BE2C (cell line): ENCODE results near the gene PTPRN2.

Source experiments
- DNase-seq: peaks from one replicate; pipeline ENCODE4 v3.0.0-alpha.2; 2020
- H3K27me3 ChIP-seq: fragments of 250-450 bp; sonication (Bioruptor Pico); 2 replicates; pipeline ENCODE4 v1.5.1; 2020; ENCODE audit warnings: mild to moderate bottlenecking
- H3K36me3 ChIP-seq: fragments of 250-450 bp; sonication (Bioruptor Pico); 2 replicates; pipeline ENCODE4 v1.5.1; 2020; ENCODE audit warnings: mild to moderate bottlenecking
- H3K4me1 ChIP-seq: fragments of 250-450 bp; sonication (Bioruptor Pico); 2 replicates; pipeline ENCODE4 v1.5.1; 2020
- H3K4me3 ChIP-seq: 2 replicates; pipeline ENCODE4 v1.5.1; 2011; ENCODE audit warnings: low read depth, low read length
- H3K9me3 ChIP-seq: fragments of 250-450 bp; sonication (Bioruptor Pico); 2 replicates; pipeline ENCODE4 v1.5.1; 2020
- CTCF ChIP-seq: IDR thresholded peaks from 2 replicates; pipeline ENCODE4 v1.5.1; 2012; ENCODE audit warnings: mild to moderate bottlenecking, low read depth, low read length

The PTPRN2 gene

GRCh38 chr7:158476331-158476932 lies 111.2 kb downstream of the PTPRN2 start:
- TF ChIP-seq CTCF: no peak
- no peaks in the 10 kb centered on the region for H3K4me1 ChIP-seq
- no peak for DNase-seq
- no peak overlapping the region for H3K4me3 ChIP-seq
- H3K9me3 ChIP-seq: no peaks in the 10 kb centered on the region
- H3K36me3 ChIP-seq: no peaks in the 10 kb centered on the region
- H3K27me3 ChIP-seq: no peaks in the 10 kb centered on the region

GRCh38 chr7:158475679-158476052 lies 112.0 kb downstream of the PTPRN2 start:
- Histone ChIP-seq H3K36me3 (no peaks in the 10 kb centered on the region), H3K27me3 (no peaks in the 10 kb centered on the region)
- no peak for TF ChIP-seq CTCF

GRCh38 chr7:158475036-158475678 lies 112.5 kb downstream of the PTPRN2 start:
- Histone ChIP-seq H3K27me3 (no peaks in the 10 kb centered on the region), H3K4me1 (no peaks in the 10 kb centered on the region), H3K9me3 (no peaks in the 10 kb centered on the region), H3K4me3 (no peak overlapping the region), H3K36me3 (no peaks in the 10 kb centered on the region)
- DNase-seq: no peak
- no peak for TF ChIP-seq CTCF

More at GRCh38 chr7:158475679-158476052, 112.0 kb downstream of the PTPRN2 start:
- Histone ChIP-seq H3K4me1 (no peaks in the 10 kb centered on the region), H3K4me3 (no peak overlapping the region), H3K9me3 (no peaks in the 10 kb centered on the region)
- no peak for DNase-seq

- Histone ChIP-seq H3K4me1 (no peaks in the 10 kb centered on the region), H3K27me3 (no peaks in the 10 kb centered on the region), H3K9me3 (no peaks in the 10 kb centered on the region), H3K36me3 (no peaks in the 10 kb centered on the region), H3K4me3 (no peak overlapping the region)
- no peak for TF ChIP-seq CTCF
- no peak for DNase-seq
Observed at GRCh38 chr7:158474488-158474887, 113.1 kb downstream of the PTPRN2 start.

- no peaks in the 10 kb centered on the region for H3K36me3 ChIP-seq
- no peaks in the 10 kb centered on the region for H3K9me3 ChIP-seq
- no peak overlapping the region for H3K4me3 ChIP-seq
- H3K27me3 ChIP-seq: no peaks in the 10 kb centered on the region
- no peak for TF ChIP-seq CTCF
- DNase-seq: no peak
- H3K4me1 ChIP-seq: no peaks in the 10 kb centered on the region
Observed at GRCh38 chr7:158473946-158474345, 113.7 kb downstream of the PTPRN2 start.

- no peak overlapping the region for H3K4me3 ChIP-seq
- H3K9me3 ChIP-seq: no peaks in the 10 kb centered on the region
- H3K27me3 ChIP-seq: no peaks in the 10 kb centered on the region
- no peaks in the 10 kb centered on the region for H3K36me3 ChIP-seq
- no peak for TF ChIP-seq CTCF
- no peaks in the 10 kb centered on the region for H3K4me1 ChIP-seq
- DNase-seq: no peak
Observed at GRCh38 chr7:158473221-158473620, 114.4 kb downstream of the PTPRN2 start.
